Thoracic aorta (tissue), 2 donors: ENCODE results near the gene DBX1. TPM values are rescaled to one million over a fixed set of nuclear protein-coding genes. Genes with fewer than 3 reads are reported as not detected.

Source experiments
- ATAC-seq: fragments of 150-250 bp; one replicate; pipeline ENCODE4 v1.8.0; 2017; ENCODE audit warnings: low read depth; ENCODE audit not compliant: insufficient number of reproducible peaks, low FRiP score
- DNase-seq: peaks from one replicate; pipeline ENCODE4 v3.0.0-alpha.2; 2020; ENCODE audit warnings: low spot score
- H3K27ac ChIP-seq, 2 donors: fragments of 200-600 bp; sonication (generic); 1 replicate in 1 of 2; 2 replicates in 1 of 2; pipeline ENCODE4 v1.5.1; 2016; ENCODE audit warnings: mild to moderate bottlenecking in 2 of 2, moderate library complexity in 2 of 2
- H3K27me3 ChIP-seq: fragments of 200-600 bp; sonication (generic); replicated peaks from 2 replicates; pipeline ENCODE4 v1.6.0; 2016; ENCODE audit warnings: mild to moderate bottlenecking; ENCODE audit not compliant: insufficient read depth
- H3K36me3 ChIP-seq: fragments of 200-600 bp; sonication (generic); one replicate; pipeline ENCODE4 v1.5.1; 2016
- H3K4me1 ChIP-seq, 2 donors: fragments of 200-600 bp; sonication (generic); 1 replicate in 1 of 2; 2 replicates in 1 of 2; pipeline versions ENCODE4 v1.5.1 to v1.6.0; 2016; ENCODE audit warnings: low read depth in 2 of 2, mild to moderate bottlenecking in 1 of 2; ENCODE audit not compliant: control insufficient read depth in 1 of 2
- H3K4me3 ChIP-seq: fragments of 200-600 bp; sonication (generic); 2 replicates; pipeline ENCODE4 v1.5.1; 2016; ENCODE audit warnings: mild to moderate bottlenecking
- H3K9me3 ChIP-seq: fragments of 200-600 bp; sonication (generic); 2 replicates; pipeline ENCODE4 v1.5.1; 2016
- total RNA-seq, 2 donors: library from RNA; depleted of rRNA; stranded (reverse); fragments of >200 nt; gene quantifications; one replicate each; pipeline versions ENCODE4 v1.1.0 to v1.2.3, GENCODE V29; 2016
- TF ChIP-seq, protein P1 (sequence below): fragments of 200-600 bp; sonication (generic); IDR thresholded peaks from one replicate; pipeline ENCODE4 v1.5.1; 2019; ENCODE audit warnings: antibody characterized with exemption

Gene DBX1
- total RNA-seq, 2 donors from 2014 or later = not detected

DNA sequence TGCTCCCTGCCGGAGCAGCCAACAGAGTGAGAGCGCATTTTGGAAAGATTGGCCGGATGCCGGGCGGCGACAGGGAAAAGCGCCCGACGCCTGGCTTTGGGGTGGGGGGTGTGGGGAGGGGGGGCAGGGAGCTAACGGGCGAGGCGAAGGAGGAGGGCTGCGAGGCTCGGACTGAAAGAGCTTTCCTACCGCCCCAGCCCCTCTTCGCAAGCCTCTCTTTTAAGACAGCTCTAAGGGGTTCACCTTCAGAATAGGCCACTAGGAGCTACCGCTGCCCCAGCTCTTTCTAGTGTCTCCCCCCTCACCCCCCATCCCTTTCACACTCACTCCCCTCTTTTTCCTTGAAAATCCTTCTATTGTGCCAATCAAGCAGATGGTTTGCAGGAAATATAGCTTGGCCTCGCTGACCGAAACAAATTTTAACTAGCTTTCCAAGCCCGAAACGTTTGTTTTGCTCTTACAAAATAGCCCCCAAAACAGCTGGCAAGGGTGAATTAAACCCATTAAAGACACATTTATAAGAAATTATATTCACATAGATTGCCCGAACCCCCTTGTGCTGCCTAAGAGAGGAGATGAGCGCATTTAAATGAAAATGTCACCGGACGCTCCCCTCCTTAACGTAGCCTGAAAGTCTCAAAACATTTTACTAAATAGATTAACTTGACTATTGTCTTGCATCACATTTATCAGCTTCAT lies 3.7 kb upstream of the DBX1 start:
- Histone ChIP-seq H3K36me3 (no peaks in the 10 kb centered on the region), H3K4me3 (peak overlapping the region; percentile 54), H3K27me3 (peaks cover 6% of the 10 kb centered on the region), H3K4me1 (peaks cover 8 to 10% of the 10 kb centered on the region in 2 donors), H3K27ac (no peak overlapping the region), H3K9me3 (no peaks in the 10 kb centered on the region)
- DNase-seq (no peak), ATAC-seq (no peak)
- TF ChIP-seq, protein P1, sequence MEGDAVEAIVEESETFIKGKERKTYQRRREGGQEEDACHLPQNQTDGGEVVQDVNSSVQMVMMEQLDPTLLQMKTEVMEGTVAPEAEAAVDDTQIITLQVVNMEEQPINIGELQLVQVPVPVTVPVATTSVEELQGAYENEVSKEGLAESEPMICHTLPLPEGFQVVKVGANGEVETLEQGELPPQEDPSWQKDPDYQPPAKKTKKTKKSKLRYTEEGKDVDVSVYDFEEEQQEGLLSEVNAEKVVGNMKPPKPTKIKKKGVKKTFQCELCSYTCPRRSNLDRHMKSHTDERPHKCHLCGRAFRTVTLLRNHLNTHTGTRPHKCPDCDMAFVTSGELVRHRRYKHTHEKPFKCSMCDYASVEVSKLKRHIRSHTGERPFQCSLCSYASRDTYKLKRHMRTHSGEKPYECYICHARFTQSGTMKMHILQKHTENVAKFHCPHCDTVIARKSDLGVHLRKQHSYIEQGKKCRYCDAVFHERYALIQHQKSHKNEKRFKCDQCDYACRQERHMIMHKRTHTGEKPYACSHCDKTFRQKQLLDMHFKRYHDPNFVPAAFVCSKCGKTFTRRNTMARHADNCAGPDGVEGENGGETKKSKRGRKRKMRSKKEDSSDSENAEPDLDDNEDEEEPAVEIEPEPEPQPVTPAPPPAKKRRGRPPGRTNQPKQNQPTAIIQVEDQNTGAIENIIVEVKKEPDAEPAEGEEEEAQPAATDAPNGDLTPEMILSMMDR = no peak

DNA sequence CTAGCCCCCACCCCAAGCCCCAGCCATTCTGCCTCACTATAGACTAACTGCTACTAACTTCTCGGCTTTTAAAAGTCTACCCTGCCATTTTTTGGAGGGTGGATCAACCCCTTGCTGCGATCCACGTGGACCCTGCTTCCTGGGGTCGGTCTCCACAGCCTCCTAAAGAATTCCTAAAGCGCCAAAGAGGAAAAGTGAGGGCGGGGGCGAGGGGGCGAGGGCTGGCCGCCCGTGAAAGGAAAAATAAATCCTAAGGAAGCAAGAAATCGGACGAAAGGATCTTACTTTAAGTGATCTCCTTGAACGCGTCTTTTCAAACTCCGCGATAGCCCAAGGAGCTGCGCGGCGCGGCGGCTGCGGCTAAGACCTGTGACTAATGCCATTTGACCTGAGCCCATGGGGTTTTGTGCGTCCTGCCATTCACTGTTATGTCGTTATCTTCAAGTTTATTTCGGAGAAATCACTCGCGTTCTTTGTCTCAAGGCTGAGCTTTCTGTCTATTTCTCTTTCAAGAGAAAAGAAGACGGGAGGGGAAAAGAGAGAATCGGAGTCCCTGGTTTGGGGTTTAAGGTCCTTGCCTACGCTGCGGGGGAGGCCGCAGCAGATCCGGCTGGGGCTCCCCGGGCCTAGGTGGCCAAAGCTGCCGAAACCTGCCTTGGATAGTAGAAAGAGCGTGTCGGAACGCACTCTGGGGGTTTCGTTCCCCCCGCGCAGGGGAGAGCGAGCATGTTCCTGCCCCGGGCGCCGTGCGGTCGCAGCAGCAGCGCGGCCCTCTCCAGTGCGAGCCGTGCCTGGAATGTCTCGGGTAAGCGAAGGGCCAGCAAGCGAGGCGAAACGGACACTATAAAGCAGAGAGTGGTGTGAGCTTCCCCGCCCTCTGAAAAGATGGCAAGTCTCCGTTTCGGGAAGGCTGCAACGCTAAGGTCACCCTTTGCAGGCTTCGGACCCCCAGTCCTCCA lies 2.8 kb upstream of the DBX1 start:
- H3K27ac ChIP-seq = no peak overlapping the region
- TF ChIP-seq, protein P1 = no peak
- H3K27me3 ChIP-seq = peaks cover 6% of the 10 kb centered on the region
- H3K4me1 ChIP-seq = peaks cover 8 to 10% of the 10 kb centered on the region in 2 donors
- ATAC-seq = no peak
- no peak for DNase-seq
- H3K36me3 ChIP-seq = no peaks in the 10 kb centered on the region
- H3K9me3 ChIP-seq = no peaks in the 10 kb centered on the region
- peak overlapping the region; percentile 54 for H3K4me3 ChIP-seq

DNA sequence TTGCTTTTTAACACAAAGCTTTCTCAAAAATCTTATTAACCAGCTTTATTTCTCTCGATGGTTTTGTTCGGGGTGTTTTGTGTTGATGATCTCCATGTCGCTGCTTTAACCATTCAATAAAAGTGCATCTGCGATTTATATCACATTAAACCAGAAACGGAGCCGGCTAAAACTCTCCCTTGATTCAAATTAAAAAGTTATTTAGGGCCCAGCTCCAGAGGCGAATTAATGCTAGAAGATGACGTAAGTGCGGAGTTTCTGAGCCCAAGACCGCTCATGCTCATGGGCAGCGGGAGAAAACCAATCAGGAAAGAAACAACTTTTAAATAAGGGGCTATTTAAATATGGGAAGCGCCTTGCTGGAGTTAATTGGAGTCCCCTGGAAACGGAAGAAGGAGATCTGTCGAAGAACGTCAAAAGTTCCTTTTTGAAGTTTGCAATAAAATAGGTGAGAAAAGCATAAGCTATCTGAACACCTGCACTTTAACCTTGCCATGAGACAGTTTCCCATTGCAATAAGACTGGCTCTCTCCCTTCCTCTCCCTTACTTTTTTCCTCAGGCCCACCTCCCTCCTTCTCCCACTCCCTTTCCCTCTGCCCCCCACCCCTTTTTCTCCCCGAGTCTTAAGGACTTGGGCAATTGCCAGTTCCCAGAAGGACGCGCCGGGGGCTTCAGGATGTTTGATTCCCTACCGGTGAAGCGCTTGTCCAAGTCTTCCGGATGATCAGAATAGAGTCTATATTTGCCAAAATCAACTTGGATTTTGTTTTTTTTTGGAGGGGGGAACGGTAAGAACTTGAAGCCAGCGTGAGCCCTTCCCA lies 1.9 kb upstream of the DBX1 start:
- no peaks in the 10 kb centered on the region for H3K36me3 ChIP-seq
- H3K27ac ChIP-seq = no peak overlapping the region
- H3K27me3 ChIP-seq = peaks cover 14% of the 10 kb centered on the region
- H3K4me1 ChIP-seq = peaks cover 8 to 11% of the 10 kb centered on the region in 2 donors
- ATAC-seq = no peak
- no peaks in the 10 kb centered on the region for H3K9me3 ChIP-seq
- TF ChIP-seq, protein P1 = no peak
- H3K4me3 ChIP-seq = no peak overlapping the region
- DNase-seq = no peak

DNA sequence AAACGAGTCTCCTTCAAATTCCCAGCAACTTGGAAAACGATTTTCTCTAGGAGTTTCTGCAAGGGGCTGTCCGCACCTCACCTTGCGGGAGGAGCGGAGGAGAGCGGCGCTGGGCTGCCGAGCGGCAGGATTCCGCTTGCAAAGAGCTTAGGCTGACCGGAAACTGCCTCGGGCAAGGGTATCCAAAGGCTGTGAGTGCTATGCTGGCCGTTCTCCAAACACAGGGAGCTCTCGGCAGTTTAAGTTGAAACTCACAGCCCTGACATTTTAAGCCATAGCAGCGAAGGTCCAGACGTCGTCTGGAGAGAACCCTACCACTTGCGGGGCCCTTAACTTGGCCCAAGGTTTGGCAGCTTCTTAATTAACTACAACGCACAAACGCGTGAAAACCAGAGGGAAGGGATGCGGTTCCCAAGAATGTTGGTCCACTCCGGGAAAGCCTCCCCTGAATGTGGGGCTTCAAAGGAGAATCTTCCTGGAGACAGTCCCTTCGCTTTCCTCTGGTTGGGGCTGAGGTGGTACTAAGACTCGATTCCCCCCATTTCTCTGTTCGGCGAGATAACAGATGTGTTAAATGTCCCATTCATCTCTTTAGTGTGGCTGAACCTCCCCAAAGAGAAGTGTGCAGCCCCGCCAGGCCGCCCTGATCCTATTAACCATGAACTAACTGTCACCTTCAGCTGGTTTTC lies 1.1 kb upstream of the DBX1 start:
- ATAC-seq = no peak
- TF ChIP-seq, protein P1 = no peak
- no peak for DNase-seq
- H3K36me3 ChIP-seq = no peaks in the 10 kb centered on the region
- no peak overlapping the region for H3K27ac ChIP-seq
- no peaks in the 10 kb centered on the region for H3K9me3 ChIP-seq
- peaks cover 22% of the 10 kb centered on the region for H3K27me3 ChIP-seq
- peaks cover 8 to 18% of the 10 kb centered on the region in 2 donors for H3K4me1 ChIP-seq
- no peak overlapping the region for H3K4me3 ChIP-seq
